HG02623 (cell line): ENCODE data around the gene DCDC1.
"Not testable (repeated sequence)": the region's sequence is repeated elsewhere in the genome, so short reads cannot be mapped to it uniquely, and the experiment has no call there.

Source experiments
- ATAC-seq: cut with Tn5 transposase; IDR thresholded peaks from one replicate; pipeline ENCODE4 v1.9.1; 2021; ENCODE audit warnings: moderate library complexity; ENCODE audit not compliant: unreplicated experiment

DCDC1 gene

GRCh38 chr11:31326470-31327148 lies 42.9 kb downstream of the DCDC1 start:
- ATAC-seq = no peak

GRCh38 chr11:31325160-31325559 lies 44.4 kb downstream of the DCDC1 start:
- ATAC-seq = no peak

- no peak for ATAC-seq
Observed at GRCh38 chr11:31323145-31323544, 46.4 kb downstream of the DCDC1 start.

GRCh38 chr11:31321494-31321893 lies 48.0 kb downstream of the DCDC1 start:
- ATAC-seq = not testable (repeated sequence)

GRCh38 chr11:31303644-31304180 lies 65.8 kb downstream of the DCDC1 start:
- ATAC-seq = no peak

GRCh38 chr11:31301549-31302510 lies 67.7 kb downstream of the DCDC1 start:
- ATAC-seq = no peak

GRCh38 chr11:31295308-31295707 lies 74.2 kb downstream of the DCDC1 start:
- ATAC-seq = no peak

GRCh38 chr11:31273527-31273926 lies 96.0 kb downstream of the DCDC1 start:
- not testable (repeated sequence) for ATAC-seq

- no peak for ATAC-seq
Observed at GRCh38 chr11:31267720-31268119, 101.8 kb downstream of the DCDC1 start.

GRCh38 chr11:31264834-31265233 lies 104.7 kb downstream of the DCDC1 start:
- no peak for ATAC-seq

- ATAC-seq = no peak
Observed at GRCh38 chr11:31262761-31263160, 106.8 kb downstream of the DCDC1 start.

GRCh38 chr11:31259797-31260196 lies 109.7 kb downstream of the DCDC1 start:
- no peak for ATAC-seq

- ATAC-seq = no peak
Observed at GRCh38 chr11:31254415-31254814, 115.1 kb downstream of the DCDC1 start.

GRCh38 chr11:31248768-31249167 lies 120.8 kb downstream of the DCDC1 start:
- ATAC-seq = no peak

- ATAC-seq = no peak
Observed at GRCh38 chr11:31247321-31247720, 122.2 kb downstream of the DCDC1 start.

GRCh38 chr11:31246451-31247165 lies 122.9 kb downstream of the DCDC1 start:
- no peak for ATAC-seq

GRCh38 chr11:31243706-31244105 lies 125.8 kb downstream of the DCDC1 start:
- no peak for ATAC-seq

- ATAC-seq = no peak
Observed at GRCh38 chr11:31240340-31240904, 129.1 kb downstream of the DCDC1 start.

- no peak for ATAC-seq
Observed at GRCh38 chr11:31237819-31238760, 131.4 kb downstream of the DCDC1 start.

GRCh38 chr11:31236143-31236542 lies 133.4 kb downstream of the DCDC1 start:
- no peak for ATAC-seq
